ENCODE measurements around the gene GIT2. TPM values are rescaled to one million over a fixed set of nuclear protein-coding genes. Genes with fewer than 3 reads are reported as not detected.

GIT2 gene
- total and polyA plus RNA-seq, 10 of the 15 experiments (the other 5 are each of a cell fraction or from before 2014, with no cell fraction given), result 9.1 to 49.9 (median 43.9) TPM

DNA sequence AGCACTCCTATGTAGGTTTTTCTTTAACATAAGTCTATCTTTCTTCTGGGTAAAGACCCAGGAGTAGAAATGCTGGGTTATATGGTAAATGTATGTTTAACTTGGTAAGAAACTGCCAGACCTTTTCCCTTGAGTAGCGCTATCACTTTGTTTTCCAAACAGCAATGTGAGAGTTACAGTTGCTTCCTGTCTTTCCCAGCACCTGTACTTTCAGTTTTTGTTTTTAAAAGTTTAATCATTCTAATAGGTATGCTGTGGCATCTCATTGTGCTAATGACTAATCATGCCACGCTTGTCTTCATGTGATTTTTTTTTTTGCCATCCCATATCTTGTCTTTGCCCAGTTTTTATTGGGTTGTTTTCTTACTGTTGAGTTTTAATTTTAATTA lies 28.1 kb downstream of the GIT2 start (continued):
- TF ChIP-seq, protein P1, sequence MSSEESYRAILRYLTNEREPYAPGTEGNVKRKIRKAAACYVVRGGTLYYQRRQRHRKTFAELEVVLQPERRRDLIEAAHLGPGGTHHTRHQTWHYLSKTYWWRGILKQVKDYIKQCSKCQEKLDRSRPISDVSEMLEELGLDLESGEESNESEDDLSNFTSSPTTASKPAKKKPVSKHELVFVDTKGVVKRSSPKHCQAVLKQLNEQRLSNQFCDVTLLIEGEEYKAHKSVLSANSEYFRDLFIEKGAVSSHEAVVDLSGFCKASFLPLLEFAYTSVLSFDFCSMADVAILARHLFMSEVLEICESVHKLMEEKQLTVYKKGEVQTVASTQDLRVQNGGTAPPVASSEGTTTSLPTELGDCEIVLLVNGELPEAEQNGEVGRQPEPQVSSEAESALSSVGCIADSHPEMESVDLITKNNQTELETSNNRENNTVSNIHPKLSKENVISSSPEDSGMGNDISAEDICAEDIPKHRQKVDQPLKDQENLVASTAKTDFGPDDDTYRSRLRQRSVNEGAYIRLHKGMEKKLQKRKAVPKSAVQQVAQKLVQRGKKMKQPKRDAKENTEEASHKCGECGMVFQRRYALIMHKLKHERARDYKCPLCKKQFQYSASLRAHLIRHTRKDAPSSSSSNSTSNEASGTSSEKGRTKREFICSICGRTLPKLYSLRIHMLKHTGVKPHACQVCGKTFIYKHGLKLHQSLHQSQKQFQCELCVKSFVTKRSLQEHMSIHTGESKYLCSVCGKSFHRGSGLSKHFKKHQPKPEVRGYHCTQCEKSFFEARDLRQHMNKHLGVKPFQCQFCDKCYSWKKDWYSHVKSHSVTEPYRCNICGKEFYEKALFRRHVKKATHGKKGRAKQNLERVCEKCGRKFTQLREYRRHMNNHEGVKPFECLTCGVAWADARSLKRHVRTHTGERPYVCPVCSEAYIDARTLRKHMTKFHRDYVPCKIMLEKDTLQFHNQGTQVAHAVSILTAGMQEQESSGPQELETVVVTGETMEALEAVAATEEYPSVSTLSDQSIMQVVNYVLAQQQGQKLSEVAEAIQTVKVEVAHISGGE (CRISPR knock-in tag; IDR thresholded peaks at IDR 0.05), result no peak
- TF ChIP-seq ASH2L (IDR thresholded peaks at IDR 0.05; ENCODE audit: borderline replicate concordance, low read depth), result no peak
- TF ChIP-seq, protein P2, sequence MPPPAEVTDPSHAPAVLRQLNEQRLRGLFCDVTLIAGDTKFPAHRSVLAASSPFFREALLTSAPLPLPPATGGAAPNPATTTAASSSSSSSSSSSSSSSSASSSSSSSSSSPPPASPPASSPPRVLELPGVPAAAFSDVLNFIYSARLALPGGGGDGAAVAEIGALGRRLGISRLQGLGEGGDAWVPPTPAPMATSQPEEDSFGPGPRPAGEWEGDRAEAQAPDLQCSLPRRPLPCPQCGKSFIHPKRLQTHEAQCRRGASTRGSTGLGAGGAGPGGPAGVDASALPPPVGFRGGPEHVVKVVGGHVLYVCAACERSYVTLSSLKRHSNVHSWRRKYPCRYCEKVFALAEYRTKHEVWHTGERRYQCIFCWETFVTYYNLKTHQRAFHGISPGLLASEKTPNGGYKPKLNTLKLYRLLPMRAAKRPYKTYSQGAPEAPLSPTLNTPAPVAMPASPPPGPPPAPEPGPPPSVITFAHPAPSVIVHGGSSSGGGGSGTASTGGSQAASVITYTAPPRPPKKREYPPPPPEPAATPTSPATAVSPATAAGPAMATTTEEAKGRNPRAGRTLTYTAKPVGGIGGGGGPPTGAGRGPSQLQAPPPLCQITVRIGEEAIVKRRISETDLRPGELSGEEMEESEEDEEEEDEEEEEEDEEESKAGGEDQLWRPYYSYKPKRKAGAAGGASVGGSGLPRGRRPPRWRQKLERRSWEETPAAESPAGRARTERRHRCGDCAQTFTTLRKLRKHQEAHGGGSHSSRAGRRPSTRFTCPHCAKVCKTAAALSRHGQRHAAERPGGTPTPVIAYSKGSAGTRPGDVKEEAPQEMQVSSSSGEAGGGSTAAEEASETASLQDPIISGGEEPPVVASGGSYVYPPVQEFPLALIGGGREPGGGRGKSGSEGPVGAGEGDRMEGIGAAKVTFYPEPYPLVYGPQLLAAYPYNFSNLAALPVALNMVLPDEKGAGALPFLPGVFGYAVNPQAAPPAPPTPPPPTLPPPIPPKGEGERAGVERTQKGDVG (CRISPR knock-in tag; IDR thresholded peaks at IDR 0.05), result no peak
- TF ChIP-seq ATF7 (IDR thresholded peaks at IDR 0.05; ENCODE audit: low read depth), result no peak
